Measurements from ENCODE around the gene ERVH48-1.
"Not testable (repeated sequence)": the region's sequence is repeated elsewhere in the genome, so short reads cannot be mapped to it uniquely, and the experiment has no call there.

- TF ChIP-seq, protein P1, sequence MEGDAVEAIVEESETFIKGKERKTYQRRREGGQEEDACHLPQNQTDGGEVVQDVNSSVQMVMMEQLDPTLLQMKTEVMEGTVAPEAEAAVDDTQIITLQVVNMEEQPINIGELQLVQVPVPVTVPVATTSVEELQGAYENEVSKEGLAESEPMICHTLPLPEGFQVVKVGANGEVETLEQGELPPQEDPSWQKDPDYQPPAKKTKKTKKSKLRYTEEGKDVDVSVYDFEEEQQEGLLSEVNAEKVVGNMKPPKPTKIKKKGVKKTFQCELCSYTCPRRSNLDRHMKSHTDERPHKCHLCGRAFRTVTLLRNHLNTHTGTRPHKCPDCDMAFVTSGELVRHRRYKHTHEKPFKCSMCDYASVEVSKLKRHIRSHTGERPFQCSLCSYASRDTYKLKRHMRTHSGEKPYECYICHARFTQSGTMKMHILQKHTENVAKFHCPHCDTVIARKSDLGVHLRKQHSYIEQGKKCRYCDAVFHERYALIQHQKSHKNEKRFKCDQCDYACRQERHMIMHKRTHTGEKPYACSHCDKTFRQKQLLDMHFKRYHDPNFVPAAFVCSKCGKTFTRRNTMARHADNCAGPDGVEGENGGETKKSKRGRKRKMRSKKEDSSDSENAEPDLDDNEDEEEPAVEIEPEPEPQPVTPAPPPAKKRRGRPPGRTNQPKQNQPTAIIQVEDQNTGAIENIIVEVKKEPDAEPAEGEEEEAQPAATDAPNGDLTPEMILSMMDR (conservative IDR thresholded peaks at IDR 0.05): not testable (repeated sequence)
- TF ChIP-seq EZH2 (IDR thresholded peaks at IDR 0.05; ENCODE audit: low read depth): not testable (repeated sequence)
These were observed 8.5 kb upstream of the ERVH48-1 start for GRCh38 chr21:42933973-42934372.
